GM18520 (cell line): ENCODE measurements around the gene P3H3.

ENCODE experiments used
- ATAC-seq: cut with Tn5 transposase; IDR thresholded peaks from one replicate; pipeline ENCODE4 v1.9.1; 2021; ENCODE audit not compliant: unreplicated experiment

The P3H3 gene, protein sequence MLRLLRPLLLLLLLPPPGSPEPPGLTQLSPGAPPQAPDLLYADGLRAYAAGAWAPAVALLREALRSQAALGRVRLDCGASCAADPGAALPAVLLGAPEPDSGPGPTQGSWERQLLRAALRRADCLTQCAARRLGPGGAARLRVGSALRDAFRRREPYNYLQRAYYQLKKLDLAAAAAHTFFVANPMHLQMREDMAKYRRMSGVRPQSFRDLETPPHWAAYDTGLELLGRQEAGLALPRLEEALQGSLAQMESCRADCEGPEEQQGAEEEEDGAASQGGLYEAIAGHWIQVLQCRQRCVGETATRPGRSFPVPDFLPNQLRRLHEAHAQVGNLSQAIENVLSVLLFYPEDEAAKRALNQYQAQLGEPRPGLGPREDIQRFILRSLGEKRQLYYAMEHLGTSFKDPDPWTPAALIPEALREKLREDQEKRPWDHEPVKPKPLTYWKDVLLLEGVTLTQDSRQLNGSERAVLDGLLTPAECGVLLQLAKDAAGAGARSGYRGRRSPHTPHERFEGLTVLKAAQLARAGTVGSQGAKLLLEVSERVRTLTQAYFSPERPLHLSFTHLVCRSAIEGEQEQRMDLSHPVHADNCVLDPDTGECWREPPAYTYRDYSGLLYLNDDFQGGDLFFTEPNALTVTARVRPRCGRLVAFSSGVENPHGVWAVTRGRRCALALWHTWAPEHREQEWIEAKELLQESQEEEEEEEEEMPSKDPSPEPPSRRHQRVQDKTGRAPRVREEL

DNA sequence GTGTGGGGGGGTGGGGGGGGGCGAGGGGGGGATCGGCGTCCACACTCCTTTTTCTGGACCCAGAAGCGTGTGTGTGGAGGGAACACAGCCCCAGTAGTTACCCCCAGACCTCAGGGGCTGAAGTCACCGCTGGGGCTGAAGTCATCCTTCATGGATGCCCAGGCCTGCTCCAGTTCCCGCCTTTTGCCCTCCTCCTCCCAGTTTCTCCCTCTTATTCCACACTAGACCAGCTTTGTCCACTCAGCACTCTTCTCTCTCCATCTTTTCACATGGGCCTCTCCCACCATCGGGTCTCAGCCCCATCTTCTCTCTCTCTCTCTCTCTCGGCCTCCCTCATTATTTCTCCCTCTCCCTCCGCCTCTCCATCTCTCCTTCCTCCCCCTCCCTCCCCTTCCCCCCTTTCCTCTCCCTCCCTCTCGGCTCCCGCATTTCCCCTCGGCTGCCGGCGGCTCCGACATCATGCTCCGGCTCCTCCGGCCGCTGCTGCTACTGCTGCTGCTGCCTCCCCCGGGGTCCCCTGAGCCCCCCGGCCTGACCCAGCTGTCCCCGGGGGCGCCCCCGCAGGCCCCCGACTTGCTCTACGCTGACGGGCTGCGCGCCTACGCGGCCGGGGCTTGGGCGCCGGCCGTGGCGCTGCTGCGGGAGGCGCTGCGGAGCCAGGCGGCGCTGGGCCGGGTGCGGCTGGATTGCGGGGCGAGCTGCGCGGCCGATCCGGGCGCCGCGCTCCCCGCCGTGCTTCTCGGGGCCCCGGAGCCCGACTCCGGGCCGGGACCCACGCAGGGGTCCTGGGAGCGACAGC lies at the start of gene P3H3:
Gene P3H3 (plus strand): TSS at position 426 of the 799 bp plus-strand sequence. CDS start 34 bp downstream, at position 460.
- ATAC-seq, result no peak

DNA sequence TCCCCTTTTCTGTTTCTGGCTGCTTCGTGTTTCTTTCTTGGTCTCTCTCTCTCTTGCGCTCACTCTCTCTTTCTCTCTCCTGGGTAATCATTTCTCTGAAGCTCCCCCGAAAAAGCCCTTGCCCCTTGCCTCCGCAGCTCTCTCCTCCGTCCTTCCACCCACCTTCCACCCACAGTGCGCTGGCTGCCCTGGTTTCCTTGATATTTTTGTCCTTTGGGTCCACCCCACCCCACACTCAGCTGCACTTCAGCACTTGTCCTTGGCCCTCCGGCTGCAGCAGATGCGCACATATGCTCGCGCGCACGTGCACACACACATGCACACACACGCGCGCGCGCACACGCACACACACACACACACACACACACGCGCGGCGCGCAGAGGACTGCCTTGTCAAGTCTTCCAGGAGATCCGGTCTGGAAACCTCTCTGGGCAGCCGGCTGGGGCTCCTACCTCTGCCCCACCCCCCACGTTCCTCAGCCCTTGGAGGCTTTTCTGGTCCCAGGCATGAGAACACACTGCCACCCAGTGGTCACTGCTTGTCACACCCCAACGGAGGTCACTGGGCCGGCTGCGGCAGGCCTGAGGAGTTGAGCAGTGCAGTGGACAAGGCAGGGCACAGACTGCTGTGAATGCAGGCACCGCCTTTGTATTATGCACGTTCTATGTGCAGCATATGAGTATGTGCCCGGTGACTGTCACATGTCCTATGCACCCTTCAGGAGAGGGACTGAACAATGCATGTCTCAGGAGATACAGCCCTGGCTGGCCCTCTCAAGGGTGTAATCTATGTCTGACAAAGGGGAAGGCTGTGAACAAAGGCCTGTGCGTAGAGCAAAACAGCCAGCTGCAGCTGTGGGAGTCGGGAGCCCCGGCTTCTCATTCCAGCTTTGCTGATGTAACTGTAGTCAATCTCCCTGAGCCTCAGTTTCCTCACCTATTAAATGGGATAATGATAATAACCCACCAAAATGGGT lies 49.3 kb upstream of the P3H3 start:
- peak; percentile 70 for ATAC-seq

DNA sequence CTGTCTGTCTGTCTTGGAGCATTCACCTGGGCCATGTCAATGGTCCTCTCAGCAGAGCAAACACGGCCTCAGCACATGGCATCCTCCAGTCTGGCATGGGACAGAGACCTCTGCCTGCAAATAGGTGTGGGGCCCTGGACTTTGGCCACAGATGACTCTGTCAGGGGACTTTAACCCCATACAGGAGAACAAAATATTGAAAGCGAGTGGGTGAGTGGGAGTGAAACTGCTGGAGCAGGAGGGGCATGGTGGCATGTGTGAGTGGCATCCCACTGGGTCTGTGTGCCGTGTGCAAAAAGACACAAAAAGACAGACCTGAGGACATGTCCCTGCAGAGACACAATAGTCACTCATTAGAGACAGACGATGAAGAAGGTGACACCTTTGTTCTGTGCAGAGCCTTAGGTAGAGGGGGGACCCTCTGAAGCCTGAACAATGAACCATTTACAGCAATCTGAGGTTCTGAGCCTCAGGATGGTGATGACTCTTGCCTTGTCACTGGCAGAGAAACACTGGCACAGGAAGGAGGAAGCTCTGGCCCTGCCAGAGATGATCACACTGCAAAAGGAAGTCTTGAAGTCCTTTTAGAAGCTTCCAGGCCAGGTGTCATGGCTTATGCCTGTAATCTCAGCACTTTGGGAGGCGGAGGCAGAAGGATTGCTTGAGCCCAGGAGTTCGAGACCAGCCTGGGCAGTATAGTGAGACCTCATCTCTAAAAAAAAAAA lies 48.3 kb upstream of the P3H3 start:
- ATAC-seq, result no peak

DNA sequence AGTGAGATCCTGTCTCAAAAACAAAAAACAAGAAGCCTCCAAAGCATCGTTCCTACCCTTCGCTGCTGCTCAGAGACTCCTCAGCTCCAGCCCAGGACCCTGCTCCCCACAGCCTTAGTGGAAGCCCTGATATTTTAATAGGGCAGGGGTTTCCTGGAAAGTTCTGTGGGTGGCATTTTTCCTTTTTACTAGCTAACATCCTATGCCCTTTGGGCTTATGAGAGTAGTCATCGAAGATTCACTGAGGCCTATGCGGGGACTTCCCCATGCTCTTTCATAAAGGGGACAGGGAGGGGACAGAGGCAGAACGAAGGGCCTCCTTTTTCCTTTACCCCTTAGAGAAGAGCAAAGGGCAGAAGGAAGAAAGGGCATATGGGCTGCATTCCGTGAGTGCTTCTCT lies 47.6 kb upstream of the P3H3 start:
- ATAC-seq, result no peak

DNA sequence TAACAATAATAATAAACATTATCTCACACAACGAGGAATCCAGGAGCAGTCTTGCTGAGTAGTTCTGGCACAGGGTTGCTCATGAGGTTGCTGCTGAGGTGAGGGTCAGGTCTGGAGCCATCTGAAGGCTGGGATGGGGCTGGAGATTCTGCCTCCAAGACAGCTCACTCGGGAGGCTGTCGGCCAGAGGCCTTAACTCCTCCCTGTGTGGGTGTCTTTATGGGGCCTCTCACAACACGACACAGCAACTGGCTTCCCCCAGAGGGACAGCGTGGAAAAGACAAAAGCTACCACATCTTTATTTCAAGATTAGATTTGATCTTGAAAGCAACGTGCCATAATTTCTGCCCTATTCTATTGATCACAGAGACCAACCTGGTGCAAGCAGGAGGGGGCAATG lies 46.1 kb upstream of the P3H3 start:
- no peak for ATAC-seq

DNA sequence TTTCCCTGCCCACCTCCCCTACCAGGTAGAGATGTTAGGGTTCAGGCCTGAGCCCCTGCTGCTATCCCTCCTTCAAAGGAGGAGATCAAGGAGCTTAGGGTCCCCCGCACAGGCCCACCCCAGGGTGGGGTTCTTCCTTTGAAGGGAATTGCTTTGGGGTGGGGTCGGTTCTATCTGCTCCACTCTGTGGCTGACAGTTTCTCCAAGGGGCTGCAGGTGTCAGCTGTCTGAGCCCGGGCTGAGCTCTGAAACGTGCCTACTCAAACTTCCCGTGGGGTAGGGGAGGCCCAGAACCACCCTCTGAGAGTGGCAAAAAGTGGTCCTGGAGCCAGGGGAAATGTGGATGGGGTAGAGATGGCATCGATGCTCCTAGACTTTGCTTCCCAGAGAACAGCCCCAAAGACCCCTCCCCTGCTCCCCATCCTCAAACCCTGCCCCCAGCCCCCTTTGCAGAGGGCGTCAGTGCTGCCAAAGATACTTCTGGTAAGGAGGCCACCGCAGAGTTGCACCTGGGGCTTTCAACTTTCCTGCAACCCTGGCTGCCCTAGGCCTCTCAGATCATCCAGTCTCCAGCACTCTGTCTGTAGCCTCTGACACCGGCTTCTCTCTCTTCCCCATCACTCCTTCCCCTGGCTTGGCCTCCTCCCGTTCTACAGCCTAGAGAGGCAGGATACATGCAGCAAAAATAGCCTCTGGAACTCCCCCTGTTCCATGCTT lies 45.2 kb upstream of the P3H3 start:
- ATAC-seq, result no peak

DNA sequence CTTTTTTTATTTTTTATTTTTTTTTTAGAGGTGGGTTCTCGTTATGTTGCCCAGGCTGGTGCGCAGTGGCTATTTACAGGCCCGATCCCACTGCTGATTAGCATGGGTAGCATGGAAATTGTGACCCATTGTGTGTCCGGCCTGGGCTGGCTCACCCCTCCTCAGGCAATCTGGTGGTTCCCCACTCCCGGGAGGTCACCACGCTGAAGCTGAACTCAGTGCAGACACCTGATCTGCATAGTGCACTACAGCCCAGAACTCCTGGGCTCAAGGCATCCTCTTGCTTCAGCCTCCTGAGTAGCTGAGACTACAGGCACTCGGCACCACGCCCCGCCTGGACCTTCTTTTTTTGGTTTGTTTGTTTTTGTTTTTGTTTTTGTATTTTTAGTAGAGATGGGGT lies 44.4 kb upstream of the P3H3 start:
- no peak for ATAC-seq

DNA sequence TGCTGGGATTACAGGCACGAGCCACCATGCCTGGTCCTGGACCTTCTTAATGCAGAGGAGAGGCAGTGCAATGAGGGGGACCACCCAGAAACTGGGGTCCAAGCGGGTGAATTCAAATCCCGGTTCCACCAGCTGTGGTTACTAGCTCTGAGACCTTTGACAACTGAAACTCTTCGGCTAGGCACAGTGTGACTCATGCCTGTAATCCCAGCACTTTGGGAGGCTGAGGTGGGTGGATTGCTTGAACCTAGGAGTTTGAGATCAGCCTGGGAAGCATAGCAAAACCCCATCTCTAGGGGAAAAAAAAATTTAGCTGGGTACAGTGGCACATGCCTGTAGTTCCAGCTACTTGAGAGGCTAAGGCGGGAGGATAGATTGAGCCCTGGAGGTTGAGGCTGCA lies 43.9 kb upstream of the P3H3 start:
- no peak for ATAC-seq

DNA sequence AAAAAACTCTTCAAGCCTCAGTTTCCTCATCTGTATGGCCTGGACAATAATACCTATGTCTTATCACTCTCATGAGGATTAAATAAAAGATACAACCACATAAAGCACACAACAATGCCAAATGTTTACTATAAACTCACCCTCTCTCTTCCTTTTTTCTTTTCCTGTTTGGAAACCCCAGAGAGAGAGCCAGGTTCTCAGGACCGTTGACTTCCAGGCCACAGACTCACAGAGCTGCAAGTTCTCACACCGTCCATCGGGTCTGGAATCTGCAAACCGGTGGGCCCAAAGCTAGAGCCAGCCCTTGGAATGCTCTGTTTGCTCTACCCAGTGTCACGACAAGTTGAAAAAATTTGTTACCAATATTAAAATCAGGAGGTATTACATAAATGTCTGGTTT lies 43.4 kb upstream of the P3H3 start:
- ATAC-seq, result no peak

DNA sequence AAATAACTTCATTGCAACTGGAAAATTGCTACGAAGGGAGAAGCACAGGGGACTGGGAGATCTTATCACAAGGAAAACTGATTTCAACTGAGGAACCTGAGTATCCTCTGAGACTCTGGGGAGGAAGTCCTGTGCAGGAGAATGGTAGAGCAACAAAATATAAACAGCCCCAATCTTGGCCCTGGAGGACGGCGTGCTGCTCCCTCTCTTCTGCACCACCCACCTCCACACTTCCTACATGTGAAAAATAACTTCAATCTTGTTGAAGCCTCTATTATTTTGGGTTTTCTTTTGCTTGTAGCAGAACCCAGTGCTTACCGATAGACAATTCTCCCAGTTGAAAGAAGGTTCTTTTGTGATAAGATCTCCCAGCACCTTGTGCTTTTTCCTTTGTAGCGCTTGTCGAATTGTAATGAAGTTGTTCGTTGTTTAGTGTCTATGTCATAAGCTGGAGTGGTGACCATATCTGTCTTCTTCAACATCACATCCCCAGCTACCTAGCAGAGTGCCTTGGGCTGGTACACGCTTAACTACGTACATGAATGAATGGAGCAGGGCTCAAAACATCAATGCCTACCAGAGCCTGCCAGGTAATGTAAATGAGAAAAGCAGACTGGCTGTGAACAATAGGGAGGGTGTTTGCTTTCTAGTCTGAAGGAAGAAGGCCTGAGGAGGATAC lies 41.7 kb upstream of the P3H3 start:
- no peak for ATAC-seq

DNA sequence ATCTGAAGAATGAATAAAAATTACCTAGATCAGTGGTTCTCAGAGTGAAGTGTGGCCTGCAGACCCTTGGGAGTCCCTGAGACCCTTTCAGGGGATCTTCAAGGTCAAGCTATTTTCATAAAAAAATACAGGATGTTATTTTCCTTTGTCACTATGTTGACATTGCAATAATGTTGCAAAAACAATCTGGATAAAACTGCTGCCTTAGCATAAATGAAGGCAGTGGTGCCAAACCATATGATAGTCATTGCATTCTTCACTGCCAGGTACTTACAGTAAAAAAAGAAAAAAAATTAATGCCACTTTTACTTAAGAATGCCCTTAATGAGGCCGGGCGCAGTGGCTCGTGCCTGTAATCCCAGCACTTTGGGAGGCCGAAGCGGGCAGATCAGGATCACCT lies 40.9 kb upstream of the P3H3 start:
- no peak for ATAC-seq

DNA sequence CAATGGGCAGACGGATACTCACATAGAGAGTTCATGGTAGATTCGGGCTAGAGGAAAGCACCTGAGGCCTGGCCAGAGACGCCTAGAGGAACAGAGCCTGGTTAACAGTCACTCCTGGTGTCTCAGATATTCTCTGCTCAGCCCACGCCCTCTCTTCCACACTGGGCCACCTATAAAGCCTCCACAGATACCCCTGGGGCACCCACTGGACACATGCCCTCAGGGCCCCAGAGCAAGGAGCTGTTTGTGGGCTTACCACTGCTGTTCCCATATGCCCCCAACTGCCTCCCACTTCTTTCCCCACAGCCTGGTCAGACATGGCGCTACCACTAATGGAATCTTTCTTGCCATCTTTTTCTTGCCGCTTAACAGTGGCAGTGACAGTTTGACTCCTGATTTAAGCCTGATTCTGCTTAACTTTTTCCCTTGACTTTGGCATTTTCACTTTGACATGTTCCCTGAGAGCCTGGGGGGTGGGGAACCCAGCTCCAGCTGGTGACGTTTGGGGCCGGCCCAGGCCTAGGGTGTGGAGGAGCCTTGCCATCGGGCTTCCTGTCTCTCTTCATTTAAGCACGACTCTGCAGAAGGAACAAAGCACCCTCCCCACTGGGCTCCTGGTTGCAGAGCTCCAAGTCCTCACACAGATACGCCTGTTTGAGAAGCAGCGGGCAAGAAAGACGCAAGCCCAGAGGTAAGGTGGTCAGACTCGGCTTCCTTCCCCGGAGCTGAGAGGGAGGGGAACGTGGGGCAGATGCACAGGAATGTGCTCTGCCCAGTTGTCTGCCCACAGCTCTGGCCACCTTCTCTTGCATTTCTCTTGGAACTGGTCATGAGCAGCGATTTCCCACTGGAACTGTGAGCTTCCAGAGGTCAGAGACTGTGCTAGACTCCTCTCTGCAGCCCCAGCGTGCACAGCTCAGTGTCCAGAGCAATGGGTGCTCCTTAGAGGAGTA lies 39.0 kb upstream of the P3H3 start, which contains the start of gene CD4:
Gene CD4 (plus strand): TSS at position 557 of the 953 bp plus-strand sequence. CDS start 10,611 bp downstream, outside the sequence.
- no peak for ATAC-seq

DNA sequence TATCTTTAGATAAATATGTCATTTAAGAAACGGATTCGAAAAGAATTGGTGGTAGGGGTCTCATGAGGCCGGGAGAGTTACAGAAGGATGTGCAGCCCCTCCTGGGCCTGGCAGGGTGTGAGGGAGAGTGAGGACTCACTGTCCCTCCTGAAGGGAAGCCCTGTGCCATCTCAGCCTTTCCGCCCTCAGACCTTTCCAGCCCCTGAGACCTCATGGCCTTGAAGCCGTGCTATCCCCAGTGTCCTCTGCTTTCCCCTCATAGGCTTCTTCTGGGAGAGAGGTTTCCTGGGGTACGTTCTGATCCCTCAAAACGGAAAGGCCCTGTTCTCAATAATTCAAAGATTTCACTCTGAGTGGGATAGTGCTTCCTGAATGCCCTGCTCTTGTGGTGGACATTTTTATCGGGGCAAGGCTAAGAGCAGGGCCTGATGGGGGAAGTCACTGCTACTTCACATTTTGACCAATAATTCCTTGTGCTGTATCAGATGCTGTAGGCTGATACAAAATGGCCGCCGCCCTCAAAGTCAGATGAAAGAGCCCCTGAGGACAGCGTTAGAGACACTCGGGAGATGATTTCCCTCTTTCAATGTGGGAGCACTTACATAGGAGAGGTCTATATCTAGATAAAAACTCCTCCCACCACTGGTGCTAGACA lies 37.6 kb upstream of the P3H3 start:
- ATAC-seq, result no peak

DNA sequence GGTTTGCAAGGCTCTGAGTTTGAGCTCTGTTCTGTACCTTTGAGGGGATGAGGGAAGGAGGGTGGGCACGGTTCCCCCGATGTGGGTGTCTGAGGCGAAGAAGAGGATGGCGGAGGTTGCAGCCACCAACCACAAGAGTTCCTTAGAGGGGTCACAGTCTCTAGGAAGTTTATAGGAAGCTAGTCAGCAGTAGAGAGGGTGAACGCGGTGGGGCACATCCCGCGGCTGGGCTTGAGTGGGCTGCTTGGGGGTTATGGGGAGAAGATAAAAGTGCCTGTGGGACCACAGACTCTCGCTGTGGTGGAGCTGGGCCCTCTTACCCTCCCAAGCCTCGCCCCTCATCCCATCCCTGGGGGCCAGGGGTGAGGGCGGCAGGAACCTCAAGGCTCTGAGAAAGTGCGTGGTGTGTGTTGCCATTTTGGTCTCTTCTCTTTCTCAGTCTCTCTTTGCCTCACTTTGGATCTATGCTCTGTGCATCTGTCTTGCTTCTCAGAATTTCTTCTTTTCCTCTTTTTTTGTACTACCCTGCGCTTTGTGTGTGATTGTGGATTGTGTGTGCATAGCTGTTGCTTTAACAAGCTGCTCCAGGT lies 36.2 kb upstream of the P3H3 start:
- no peak for ATAC-seq

DNA sequence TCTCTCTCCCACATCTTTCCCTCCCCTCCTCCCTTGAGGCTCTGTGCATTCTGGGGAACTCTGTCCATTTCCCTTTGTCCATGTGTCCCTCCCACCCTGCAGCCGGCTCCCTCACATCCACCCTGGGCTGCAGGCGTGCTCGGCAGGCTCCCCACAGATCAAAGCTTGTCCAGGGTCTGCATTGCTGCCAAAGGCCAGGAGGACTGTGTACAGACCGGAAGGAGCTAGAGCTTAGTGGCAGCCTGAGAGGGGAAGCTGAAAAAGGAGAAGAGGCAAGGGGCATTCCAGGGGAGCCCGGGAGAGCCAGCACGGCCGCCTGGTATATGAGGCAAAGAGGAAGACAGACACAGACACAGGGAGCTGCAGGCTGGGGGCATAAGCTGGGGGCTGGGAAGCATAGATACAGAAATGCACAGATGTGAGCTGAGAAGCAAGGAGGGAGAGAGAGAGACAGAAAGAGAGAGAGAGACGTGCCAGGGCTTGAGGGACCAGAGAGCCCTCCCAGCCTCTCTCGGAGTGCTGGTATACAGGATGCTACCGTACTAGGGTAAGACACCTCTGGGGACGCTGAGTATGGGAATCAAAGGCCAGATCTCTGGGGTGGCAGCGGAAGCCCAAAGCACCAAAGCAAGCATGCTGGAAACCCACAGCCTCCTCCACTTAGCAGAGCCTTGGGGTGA lies 35.5 kb upstream of the P3H3 start:
- ATAC-seq, result no peak

DNA sequence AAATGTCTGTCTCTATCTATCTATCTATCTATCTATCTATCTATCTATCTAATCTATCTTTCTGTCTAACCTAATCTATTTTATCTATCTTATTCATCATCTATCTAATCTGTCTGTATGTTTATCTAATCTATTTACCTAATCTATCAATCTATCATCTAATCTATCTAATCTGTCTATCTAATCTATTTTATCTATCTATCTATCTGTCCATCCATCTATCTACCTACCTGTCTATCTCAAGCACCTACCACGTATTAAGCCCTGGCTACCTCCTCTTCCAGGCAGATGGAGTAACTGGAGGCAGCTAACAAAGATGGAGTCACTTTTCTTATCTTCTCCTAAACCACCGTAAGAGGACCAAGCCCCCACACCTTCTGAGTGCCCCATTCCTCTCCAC lies 33.1 kb upstream of the P3H3 start:
- ATAC-seq, result no peak
